Colonic mucosa (tissue), 4 donors: ENCODE measurements around the gene ALOXE3. TPM values are rescaled to one million over a fixed set of nuclear protein-coding genes. Genes with fewer than 3 reads are reported as not detected.

Experiments used
- DNase-seq: peaks from one replicate; pipeline ENCODE4 v3.0.0-alpha.2; 2020
- H3K27ac ChIP-seq: fragments of 200-600 bp; one replicate; pipeline ENCODE4 v1.8.0; 2021
- H3K27me3 ChIP-seq: fragments of 200-600 bp; one replicate; pipeline ENCODE4 v1.8.0; 2021
- H3K36me3 ChIP-seq: fragments of 200-600 bp; one replicate; pipeline ENCODE4 v1.8.0; 2021
- H3K4me1 ChIP-seq: fragments of 200-600 bp; one replicate; pipeline ENCODE4 v1.8.0; 2021; ENCODE audit warnings: mild to moderate bottlenecking
- H3K4me3 ChIP-seq: fragments of 200-600 bp; one replicate; pipeline ENCODE4 v1.8.0; 2021
- H3K9ac ChIP-seq, 2 donors: one replicate each; pipeline ENCODE4 v1.7.0; 2013; ENCODE audit warnings: control low read depth in 2 of 2, low read depth in 2 of 2, low read length in 2 of 2
- H3K9me3 ChIP-seq: fragments of 200-600 bp; one replicate; pipeline ENCODE4 v1.8.0; 2021
- intact Hi-C: fragments of 100-400 bp; cut with DNase I; formaldehyde crosslinking; loops from one replicate; pipeline ENCODE4 v1.14.1; 2022
- total RNA-seq, 2 donors: library from RNA; stranded (reverse); fragmentation: NEBNext Ultra II Directional in 1 of 2; extraction: Animal tissue kit (Norgen Biotek cat#: 25700) in 1 of 2; gene quantifications; one replicate each; pipeline ENCODE4 v1.2.1, GENCODE V29; 2021
- TF ChIP-seq, protein P1 (sequence below): fragments of 200-600 bp; IDR thresholded peaks from one replicate; pipeline ENCODE4 v1.8.0; 2022; ENCODE audit warnings: antibody characterized with exemption, mild to moderate bottlenecking
- donor health status: healthy.
- donor health status: DM: no; HTN: no; CAD: no.
- donor health status: DM: no; HTN: no; CAD: no.

The ALOXE3 gene
- total RNA-seq, 2 donors from 2014 or later, result not detected

DNA sequence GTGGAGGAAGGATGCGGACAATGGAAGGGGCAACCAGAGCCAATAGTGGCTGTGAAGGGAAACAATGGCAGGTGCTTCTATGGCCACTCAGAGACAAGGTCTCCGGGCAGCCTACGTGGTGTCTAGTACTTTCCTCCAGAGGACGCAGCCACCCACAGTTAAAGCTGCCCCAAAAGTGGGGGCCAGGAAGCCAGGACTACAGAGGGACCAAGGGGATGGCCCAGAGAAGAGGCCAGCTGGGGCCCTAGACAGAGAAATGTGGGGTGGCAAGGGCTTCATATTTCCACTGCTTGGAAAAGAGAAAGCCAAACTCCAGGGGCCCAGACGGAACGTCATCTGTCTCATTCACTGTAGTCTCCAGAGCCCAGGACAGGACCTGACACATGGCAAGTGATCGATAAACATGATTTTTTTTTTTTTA is 34.7 kb upstream of the ALOXE3 start:
- intact Hi-C loops, result no loop called here
- TF ChIP-seq, protein P1, sequence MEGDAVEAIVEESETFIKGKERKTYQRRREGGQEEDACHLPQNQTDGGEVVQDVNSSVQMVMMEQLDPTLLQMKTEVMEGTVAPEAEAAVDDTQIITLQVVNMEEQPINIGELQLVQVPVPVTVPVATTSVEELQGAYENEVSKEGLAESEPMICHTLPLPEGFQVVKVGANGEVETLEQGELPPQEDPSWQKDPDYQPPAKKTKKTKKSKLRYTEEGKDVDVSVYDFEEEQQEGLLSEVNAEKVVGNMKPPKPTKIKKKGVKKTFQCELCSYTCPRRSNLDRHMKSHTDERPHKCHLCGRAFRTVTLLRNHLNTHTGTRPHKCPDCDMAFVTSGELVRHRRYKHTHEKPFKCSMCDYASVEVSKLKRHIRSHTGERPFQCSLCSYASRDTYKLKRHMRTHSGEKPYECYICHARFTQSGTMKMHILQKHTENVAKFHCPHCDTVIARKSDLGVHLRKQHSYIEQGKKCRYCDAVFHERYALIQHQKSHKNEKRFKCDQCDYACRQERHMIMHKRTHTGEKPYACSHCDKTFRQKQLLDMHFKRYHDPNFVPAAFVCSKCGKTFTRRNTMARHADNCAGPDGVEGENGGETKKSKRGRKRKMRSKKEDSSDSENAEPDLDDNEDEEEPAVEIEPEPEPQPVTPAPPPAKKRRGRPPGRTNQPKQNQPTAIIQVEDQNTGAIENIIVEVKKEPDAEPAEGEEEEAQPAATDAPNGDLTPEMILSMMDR, result no peak
- Histone ChIP-seq H3K36me3 (peaks cover 11% of the 10 kb centered on the region), H3K4me3 (no peak overlapping the region), H3K9me3 (no peaks in the 10 kb centered on the region), H3K4me1 (peaks cover 21% of the 10 kb centered on the region), H3K27ac (peak overlapping the region; percentile 93), H3K9ac (peak overlapping the region; percentile 66 to 100), H3K27me3 (no peaks in the 10 kb centered on the region)
- DNase-seq, result no peak

DNA sequence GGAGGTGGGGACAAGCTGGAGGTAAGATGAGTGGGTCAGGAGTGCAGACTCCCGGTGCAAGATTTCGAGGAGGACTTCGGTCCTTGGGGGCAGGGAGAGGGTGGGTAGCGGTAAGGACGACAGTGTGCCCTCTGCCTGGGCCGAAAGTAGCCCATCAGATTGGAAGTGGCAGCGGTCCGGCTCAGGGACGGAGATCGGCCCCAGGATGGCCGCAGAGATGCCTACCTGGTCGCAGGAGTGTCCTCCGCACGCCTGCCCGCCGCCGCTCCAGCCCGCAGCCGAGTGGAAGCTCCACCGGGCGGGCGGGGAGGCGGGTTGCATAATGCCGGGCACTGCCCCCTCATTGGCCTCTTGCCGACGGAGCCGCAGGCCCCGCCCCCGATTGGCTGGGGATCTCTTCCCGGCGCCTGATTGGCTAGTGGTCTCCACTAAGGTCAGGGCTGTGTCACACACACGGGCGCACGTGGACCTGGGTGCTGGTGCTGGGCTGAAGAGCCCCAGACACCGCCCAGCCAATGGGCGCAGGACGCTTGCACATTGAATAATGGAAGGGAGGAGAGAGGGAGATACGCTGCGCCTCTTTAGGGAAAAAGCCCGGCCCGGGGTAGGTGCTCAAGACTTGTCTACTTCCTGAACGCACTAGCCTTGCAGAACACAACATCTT is 33.9 kb upstream of the ALOXE3 start, which contains the start of gene PER1:
Gene PER1, minus strand, starts transcription at position 293 of the 664 bp plus-strand sequence. CDS start 1,698 bp downstream, outside the sequence.
- peak; percentile 97 for DNase-seq
- H3K4me1 ChIP-seq, result peaks cover 21% of the 10 kb centered on the region
- peak within 1 kb of the TSS; percentile 93 to 100 for H3K9ac ChIP-seq
- peaks cover 18% of the 10 kb centered on the region for H3K36me3 ChIP-seq
- H3K27ac ChIP-seq, result peak within 1 kb of the TSS; percentile 93
- no peaks in the 10 kb centered on the region for H3K27me3 ChIP-seq
- intact Hi-C loops, result no loop called here
- no peaks in the 10 kb centered on the region for H3K9me3 ChIP-seq
- H3K4me3 ChIP-seq, result peak within 1 kb of the TSS; percentile 55
- TF ChIP-seq, protein P1, result no peak

DNA sequence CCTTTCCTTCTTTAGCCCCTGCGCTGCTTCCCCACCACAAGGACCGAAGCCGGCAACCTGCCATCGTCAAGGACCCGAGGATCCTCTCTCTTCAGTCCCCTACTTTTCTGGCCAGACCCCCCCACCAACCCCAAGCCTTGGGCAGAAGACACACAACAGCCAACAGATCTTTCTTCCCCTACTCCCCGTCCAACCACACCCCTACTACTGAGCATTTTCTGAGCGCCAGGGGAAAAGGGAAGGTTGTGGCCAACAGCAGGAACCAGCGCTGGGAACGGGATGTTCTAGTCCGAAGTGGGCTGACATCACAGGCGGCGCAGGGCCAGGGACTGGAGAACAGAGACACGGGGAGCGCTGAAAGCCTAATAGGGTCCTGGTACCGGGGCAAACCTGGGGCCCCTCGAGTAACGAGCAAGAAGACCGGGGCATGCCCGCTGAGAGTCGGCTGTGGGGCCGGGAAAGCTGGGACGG is 33.4 kb upstream of the ALOXE3 start:
- Histone ChIP-seq H3K27me3 (no peaks in the 10 kb centered on the region), H3K4me1 (peaks cover 21% of the 10 kb centered on the region), H3K9ac (peak overlapping the region; percentile 93 to 100), H3K9me3 (no peaks in the 10 kb centered on the region), H3K36me3 (peaks cover 24% of the 10 kb centered on the region), H3K27ac (peak overlapping the region; percentile 93), H3K4me3 (peak overlapping the region; percentile 55)
- TF ChIP-seq, protein P1, result no peak
- intact Hi-C loops, result no loop called here
- peak; percentile 80 for DNase-seq

DNA sequence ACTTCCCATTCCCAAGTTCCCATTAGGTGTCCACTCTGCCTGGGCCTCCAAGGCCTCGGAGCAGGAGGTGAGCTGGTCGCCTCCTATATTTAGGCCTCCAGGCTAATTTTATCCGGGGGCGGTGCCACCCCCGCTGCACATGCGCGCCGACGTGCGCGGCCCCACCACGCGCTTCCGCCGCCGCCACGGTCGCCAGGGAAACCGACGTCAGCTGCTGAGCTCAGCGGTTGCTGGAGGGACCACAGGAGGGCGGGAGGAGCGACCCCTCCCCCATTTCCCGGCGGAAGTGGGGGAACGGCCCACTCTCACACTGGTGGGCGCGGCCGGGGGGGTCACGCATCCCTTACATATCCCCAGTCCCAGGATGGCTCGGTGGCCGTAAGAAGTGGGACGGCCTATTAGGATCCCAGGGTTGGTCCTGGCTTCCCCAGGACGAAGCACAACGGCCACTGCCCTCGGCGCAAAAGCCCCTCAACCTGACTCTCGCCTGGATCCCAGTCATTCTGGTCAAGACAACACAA is 32.9 kb upstream of the ALOXE3 start:
- peak overlapping the region; percentile 55 for H3K4me3 ChIP-seq
- peaks cover 21% of the 10 kb centered on the region for H3K4me1 ChIP-seq
- H3K9ac ChIP-seq, result peak overlapping the region; percentile 93 to 100
- peak; percentile 87 for DNase-seq
- TF ChIP-seq, protein P1, result no peak
- H3K27me3 ChIP-seq, result no peaks in the 10 kb centered on the region
- intact Hi-C loops, result no loop called here
- H3K9me3 ChIP-seq, result no peaks in the 10 kb centered on the region
- peaks cover 29% of the 10 kb centered on the region for H3K36me3 ChIP-seq
- H3K27ac ChIP-seq, result peak overlapping the region; percentile 93

DNA sequence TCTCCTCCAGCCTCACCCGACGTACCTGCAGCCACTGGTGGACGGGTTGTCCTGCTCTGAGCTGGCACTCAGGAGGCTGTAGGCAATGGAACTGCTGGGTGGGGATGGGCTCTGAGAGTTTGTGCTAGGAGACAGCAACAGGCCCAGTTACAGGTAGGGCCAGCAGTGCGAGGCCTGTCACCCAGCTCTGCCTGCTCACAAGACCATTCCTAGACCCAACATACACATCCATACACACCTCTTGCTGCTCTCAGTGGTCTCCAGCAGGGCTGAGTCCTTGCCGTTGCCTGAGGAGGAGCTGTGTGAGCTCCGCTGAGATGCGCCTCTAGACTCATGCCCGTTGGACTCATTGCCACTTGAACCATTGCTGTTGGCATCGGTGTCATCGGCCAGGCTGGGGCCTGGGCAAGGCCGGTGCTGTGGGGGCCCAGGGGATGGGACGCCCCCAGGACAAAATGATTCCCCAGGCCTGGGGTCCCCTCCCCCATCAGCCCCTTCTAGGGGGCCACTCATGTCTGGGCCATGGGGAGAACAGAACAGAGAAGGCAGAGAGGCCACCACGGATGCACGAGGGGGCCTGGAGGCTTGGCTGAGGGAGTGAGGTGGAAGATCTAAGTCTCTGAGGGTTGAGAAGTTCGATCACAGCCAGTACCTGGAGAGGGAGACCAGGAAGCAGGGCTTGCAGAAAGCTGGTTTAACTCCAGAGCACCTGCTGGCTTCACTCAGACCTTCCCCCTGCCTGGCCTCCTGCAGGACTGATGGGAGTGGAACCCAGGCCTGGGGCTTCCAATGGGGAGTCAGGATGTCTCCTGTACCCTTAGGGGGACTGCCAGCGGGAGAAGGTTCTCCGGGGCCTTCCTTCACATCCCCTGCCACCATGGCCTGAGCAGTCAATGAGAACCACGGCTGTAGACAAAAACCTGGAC is 32.1 kb upstream of the ALOXE3 start:
- Histone ChIP-seq H3K9me3 (no peaks in the 10 kb centered on the region), H3K9ac (peak overlapping the region; percentile 54 to 100), H3K27ac (peak overlapping the region; percentile 93), H3K36me3 (peaks cover 30% of the 10 kb centered on the region), H3K4me1 (peaks cover 21% of the 10 kb centered on the region), H3K4me3 (peak overlapping the region; percentile 55), H3K27me3 (no peaks in the 10 kb centered on the region)
- no peak for DNase-seq
- TF ChIP-seq, protein P1, result no peak
- intact Hi-C loops, result no loop called here
